Osteoblast (primary cell): ENCODE results near the gene GRIN1. TPM values are rescaled to one million over a fixed set of nuclear protein-coding genes. Genes with fewer than 3 reads are reported as not detected.

ENCODE experiments used
- DNase-seq: peaks from one replicate; pipeline ENCODE4 v3.0.0; 2011; ENCODE audit warnings: low spot score, mixed read lengths; ENCODE audit not compliant: insufficient read length; ENCODE audit errors: missing footprints
- H2AFZ ChIP-seq: 2 replicates; pipeline ENCODE4 v1.6.0; 2011; ENCODE audit warnings: mild to moderate bottlenecking, low read length
- H3K27ac ChIP-seq: 2 replicates; pipeline ENCODE4 v1.5.1; 2011; ENCODE audit warnings: mild to moderate bottlenecking, low read depth, low read length, moderate library complexity
- H3K27me3 ChIP-seq: 2 replicates; pipeline ENCODE4 v1.6.0; 2012; ENCODE audit warnings: mild to moderate bottlenecking, control low read depth, inconsistent platforms, low read length, moderate library complexity; ENCODE audit not compliant: insufficient read depth
- H3K36me3 ChIP-seq: 2 replicates; pipeline ENCODE4 v1.5.1; 2011; ENCODE audit warnings: mild to moderate bottlenecking, low read length, control low read depth, moderate library complexity; ENCODE audit not compliant: insufficient read depth
- H3K4me1 ChIP-seq: 2 replicates; pipeline ENCODE4 v1.5.1; 2011; ENCODE audit warnings: mild to moderate bottlenecking, low read length, control low read depth, moderate library complexity; ENCODE audit not compliant: insufficient read depth
- H3K4me2 ChIP-seq: 2 replicates; pipeline ENCODE4 v1.6.0; 2011; ENCODE audit warnings: mild to moderate bottlenecking, low read length; ENCODE audit not compliant: insufficient read depth
- H3K4me3 ChIP-seq: fragments of 200-600 bp; sonication (generic); 3 replicates; pipeline ENCODE4 v1.5.1; 2012; ENCODE audit warnings: mild to moderate bottlenecking, low read length, inconsistent platforms; ENCODE audit not compliant: insufficient read depth
- H3K79me2 ChIP-seq: 2 replicates; pipeline ENCODE4 v1.6.0; 2012; ENCODE audit warnings: mild to moderate bottlenecking, low read length, control low read depth, inconsistent platforms; ENCODE audit not compliant: insufficient read depth
- H3K9me3 ChIP-seq: 2 replicates; pipeline ENCODE4 v1.5.1; 2011; ENCODE audit warnings: low read depth, low read length, control low read depth
- H4K20me1 ChIP-seq: 2 replicates; pipeline ENCODE4 v1.6.0; 2012; ENCODE audit warnings: mild to moderate bottlenecking, low read length, control low read depth; ENCODE audit not compliant: insufficient read depth
- CTCF ChIP-seq: IDR thresholded peaks from 2 replicates; pipeline ENCODE4 v1.5.1; 2011; ENCODE audit warnings: mild to moderate bottlenecking, low read depth, low read length, moderate library complexity; ENCODE audit errors: extremely low read depth
- total RNA-seq: library from RNA; depleted of rRNA; stranded (reverse); fragments of >200 nt; gene quantifications from 2 replicates; pipeline ENCODE4 v1.2.3, GENCODE V29; 2012

GRIN1 gene
- total RNA-seq, 1 donor = not detected

DNA sequence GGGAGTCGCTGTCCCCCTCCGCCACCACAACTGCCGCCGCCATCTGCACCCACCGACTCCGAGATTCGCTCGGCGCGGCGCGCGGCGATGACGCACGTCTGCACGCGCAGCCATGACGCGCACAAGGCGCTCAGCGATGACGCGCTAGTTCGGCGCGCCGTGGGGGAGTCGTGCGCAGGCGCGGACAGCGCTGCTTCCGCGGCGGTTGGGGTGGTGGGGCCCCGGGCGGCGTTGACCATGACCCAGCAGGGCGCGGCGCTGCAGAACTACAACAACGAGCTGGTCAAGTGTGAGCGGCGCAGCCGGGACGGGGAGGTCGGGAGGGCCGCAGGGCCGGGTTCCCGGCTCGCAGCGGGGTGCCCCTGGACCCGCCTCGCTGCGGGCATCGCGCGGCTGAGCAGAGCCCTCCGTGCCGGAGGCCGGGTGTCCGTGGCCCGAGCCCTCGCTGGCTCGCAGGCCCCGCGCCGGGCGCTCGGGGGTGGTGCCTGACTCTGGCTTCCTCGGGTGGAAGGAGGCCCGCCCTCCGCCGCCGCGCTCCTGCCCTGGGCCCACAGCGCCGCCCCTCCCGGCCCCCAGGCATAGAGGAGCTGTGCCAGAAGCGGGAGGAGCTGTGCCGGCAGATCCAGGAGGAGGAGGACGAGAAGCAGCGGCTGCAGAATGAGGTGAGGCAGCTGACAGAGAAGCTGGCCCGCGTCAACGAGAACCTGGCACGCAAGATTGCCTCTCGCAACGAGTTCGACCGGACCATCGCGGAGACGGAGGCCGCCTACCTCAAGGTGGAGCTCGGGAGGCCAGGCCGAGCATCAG is 49.7 kb downstream of the GRIN1 start, which contains the start of the genes ANAPC2 and SSNA1:
Gene ANAPC2, minus strand, starts transcription at position 71 of the 807 bp plus-strand sequence. Its CDS starts 28 bp downstream, at position 43.
Gene SSNA1, plus strand, starts transcription at position 187 of the 807 bp plus-strand sequence. Its CDS starts 51 bp downstream, at position 238.
- Histone ChIP-seq H3K9me3 (no peaks in the 10 kb centered on the region), H3K4me1 (peaks cover 23% of the 10 kb centered on the region), H3K27ac (peak within 1 kb of the TSS; percentile 88), H4K20me1 (peaks cover 32% of the 10 kb centered on the region), H3K4me3 (peak within 1 kb of the TSS; percentile 97), H3K4me2 (peak within 1 kb of the TSS; percentile 93), H2AFZ (peak within 1 kb of the TSS; percentile 94), H3K36me3 (peaks cover 24% of the 10 kb centered on the region), H3K79me2 (peaks cover 71% of the 10 kb centered on the region), H3K27me3 (no peaks in the 10 kb centered on the region)
- DNase-seq = peak; percentile 100
- peak; percentile 46 for TF ChIP-seq CTCF

DNA sequence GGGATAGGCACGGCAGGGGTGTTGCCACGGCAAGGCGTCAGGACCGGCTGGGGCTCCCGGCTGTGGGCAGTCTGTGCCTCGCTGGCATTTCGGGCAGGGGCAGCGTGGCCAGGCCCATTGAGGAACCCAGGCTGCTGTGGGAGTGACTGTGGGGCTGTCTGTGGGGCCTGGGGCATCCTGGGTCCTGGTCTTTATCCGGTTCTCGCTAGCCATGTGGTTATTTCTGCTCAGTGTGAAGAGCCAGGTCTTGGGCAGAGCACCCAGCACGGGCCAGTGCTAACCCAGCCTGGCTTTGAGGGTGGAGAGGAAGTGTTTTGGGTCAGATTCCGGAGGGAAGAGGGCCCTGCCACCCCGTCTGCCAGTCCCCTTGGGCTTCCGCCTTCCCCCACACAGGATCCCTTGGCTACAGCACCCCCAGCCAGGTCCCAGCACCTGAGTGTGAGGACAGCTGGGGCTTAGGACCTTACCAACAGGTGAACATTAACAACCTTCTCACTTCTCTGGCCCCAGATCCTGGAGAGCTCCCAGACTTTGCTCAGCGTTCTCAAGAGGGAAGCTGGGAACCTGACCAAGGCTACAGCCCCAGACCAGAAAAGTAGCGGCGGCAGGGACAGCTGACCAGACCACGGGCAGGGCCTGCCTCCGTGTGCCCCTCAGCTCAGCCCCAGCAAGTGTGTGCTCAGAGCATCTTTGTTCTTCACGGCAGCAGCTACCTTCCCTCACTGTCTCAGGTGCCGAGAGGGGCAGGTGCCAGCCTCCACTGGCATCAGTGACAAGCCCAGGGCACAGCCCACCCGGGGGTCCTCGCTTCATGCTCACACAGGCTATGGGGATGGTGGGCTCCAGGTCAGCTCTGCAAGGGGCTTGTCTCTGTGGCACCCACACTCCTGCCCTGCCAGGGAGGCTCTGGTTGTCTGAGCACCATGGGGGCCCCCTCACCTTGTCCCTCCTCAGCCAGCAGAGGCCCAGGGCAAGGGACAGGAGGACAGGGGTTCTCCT is 50.6 kb downstream of the GRIN1 start:
- Histone ChIP-seq H3K4me3 (peak overlapping the region; percentile 97), H3K27ac (peak overlapping the region; percentile 88), H3K36me3 (peaks cover 17% of the 10 kb centered on the region), H2AFZ (peak overlapping the region; percentile 72), H3K9me3 (no peaks in the 10 kb centered on the region), H4K20me1 (peaks cover 38% of the 10 kb centered on the region), H3K4me2 (peak overlapping the region; percentile 93), H3K4me1 (peaks cover 23% of the 10 kb centered on the region), H3K27me3 (no peaks in the 10 kb centered on the region), H3K79me2 (peaks cover 80% of the 10 kb centered on the region)
- peak; percentile 97 for DNase-seq
- TF ChIP-seq CTCF = no peak

DNA sequence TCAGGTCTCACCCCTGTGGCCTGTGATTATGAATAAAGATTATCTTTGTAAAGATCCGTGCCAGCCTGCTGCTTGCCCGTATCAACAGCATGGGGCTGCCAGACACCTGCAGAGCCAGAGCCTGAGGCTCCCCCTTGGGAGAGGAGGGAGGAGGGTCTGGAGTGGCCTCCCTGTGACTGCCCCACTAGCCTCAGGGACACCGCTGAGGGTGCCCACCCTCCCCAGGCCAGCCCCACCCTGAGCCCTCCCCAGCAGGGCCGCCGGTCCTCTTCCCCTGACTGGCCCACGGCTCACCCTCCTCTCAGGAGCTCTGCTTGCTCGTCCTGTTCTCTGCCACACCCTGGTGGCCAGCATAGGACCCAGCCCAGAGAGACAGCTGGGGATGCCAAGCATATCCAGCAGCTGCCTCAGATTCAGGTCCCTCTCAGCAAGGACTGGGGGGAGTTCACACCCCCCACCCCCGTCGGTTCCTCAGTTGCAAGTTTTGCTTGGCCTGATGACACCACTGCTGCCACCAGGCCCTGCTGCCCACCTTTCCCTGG is 51.4 kb downstream of the GRIN1 start:
- Histone ChIP-seq H3K36me3 (peaks cover 14% of the 10 kb centered on the region), H3K4me3 (no peak overlapping the region), H3K79me2 (peaks cover 84% of the 10 kb centered on the region), H3K27me3 (no peaks in the 10 kb centered on the region), H3K27ac (no peak overlapping the region), H4K20me1 (peaks cover 38% of the 10 kb centered on the region), H3K4me1 (peaks cover 23% of the 10 kb centered on the region), H2AFZ (no peak overlapping the region), H3K9me3 (no peaks in the 10 kb centered on the region), H3K4me2 (no peak overlapping the region)
- DNase-seq = no peak
- no peak for TF ChIP-seq CTCF
